IMR-90 (cell line): ENCODE measurements around the gene TRMT1L. TPM values are rescaled to one million over a fixed set of nuclear protein-coding genes. Genes with fewer than 3 reads are reported as not detected.

Source experiments
- polyA plus RNA-seq, 3 experiments: library from polyadenylated mRNA; depleted of rRNA; stranded (reverse); fragments of >200 nt; gene quantifications; 2 replicates each; pipeline ENCODE4 v1.2.3, GENCODE V29; 2012; ENCODE audit warnings: low replicate concordance in 1 of 3
- total RNA-seq: library from RNA; depleted of rRNA; stranded (reverse); fragments of >200 nt; gene quantifications from 2 replicates; pipeline ENCODE4 v1.2.3, GENCODE V29; 2012; rRNA removed

TRMT1L gene
- total and polyA plus RNA-seq, 2 of the 4 experiments (the other 2 are of a cell fraction): 11.0 to 21.9 TPM

Other genes starting within 250 kb of the TRMT1L start
- gene NIBAN1, start 182.4 kb downstream of the TRMT1L start, total RNA-seq: 10.0 and 10.3 TPM in 2 replicates
- gene NIBAN1, start 182.4 kb downstream of the TRMT1L start, polyA plus RNA-seq (2012; rRNA removed): 3.2 and 4.0 TPM in 2 replicates
- 39.7 and 48.8 TPM in 2 replicates for gene RNF2, start 111.4 kb downstream of the TRMT1L start, total RNA-seq
- 20.9 and 22.6 TPM in 2 replicates for gene RNF2, start 111.4 kb downstream of the TRMT1L start, polyA plus RNA-seq (2012; rRNA removed)
- 2.7 and 4.2 TPM in 2 replicates for gene SWT1, start 214 bp upstream of the TRMT1L start, total RNA-seq
- gene SWT1, start 214 bp upstream of the TRMT1L start, polyA plus RNA-seq (2012; rRNA removed): 0.80 and 0.82 TPM in 2 replicates
- gene IVNS1ABP, start 160.3 kb upstream of the TRMT1L start, total RNA-seq: 26.7 and 41.9 TPM in 2 replicates
- gene IVNS1ABP, start 160.3 kb upstream of the TRMT1L start, polyA plus RNA-seq (2012; rRNA removed): 18.3 and 21.8 TPM in 2 replicates